ENCODE results near the gene CNTLN. TPM values are rescaled to one million over a fixed set of nuclear protein-coding genes. Genes with fewer than 3 reads are reported as not detected.

Gene CNTLN
- total and polyA plus RNA-seq, 2 of the 8 experiments (the other 6 are each of a cell fraction or from before 2014, with no cell fraction given) = 4.8 to 10.8 TPM

- no peak for FAIRE-seq
- Histone ChIP-seq H3K9me3 (ENCODE audit: insufficient read depth in 2 of 2, low read depth in 1 of 2, low read length in 1 of 2) (no peaks in the 10 kb centered on the region), H2BK15ac (ENCODE audit: low read length) (no peak overlapping the region)
Observed at GRCh38 chr9:17330097-17330496, 195.3 kb downstream of the CNTLN start.

More at GRCh38 chr9:17330097-17330496, 195.3 kb downstream of the CNTLN start:
- H2BK20ac ChIP-seq (ENCODE audit: low read length) = no peak overlapping the region
- H4K8ac ChIP-seq (ENCODE audit: extremely low read depth, insufficient read depth, low read length) = no peak overlapping the region
- no peaks in the 10 kb centered on the region for H3K36me3 ChIP-seq (ENCODE audit: control insufficient read depth in 2 of 4, insufficient read depth in 4 of 4, low read length in 3 of 4)
- no peak overlapping the region for H3K18ac ChIP-seq (ENCODE audit: extremely low read depth, low read length)
- no peak overlapping the region for H3K9ac ChIP-seq (replicated peaks in 1 of 4; ENCODE audit: extremely low read depth in 1 of 4, low read depth in 3 of 4, low read length in 3 of 4)
- no peaks in the 10 kb centered on the region for H3K79me2 ChIP-seq (ENCODE audit: control insufficient read depth in 1 of 2, insufficient read depth in 2 of 2, low read length in 2 of 2)
- H4K91ac ChIP-seq (replicated peaks; ENCODE audit: insufficient read length, low read length) = no peak overlapping the region
- CTCF ChIA-PET (ENCODE audit: partially characterized antibody) = no interaction called here
- H3K79me1 ChIP-seq (ENCODE audit: low read depth, low read length) = no peaks in the 10 kb centered on the region
- H3K27me3 ChIP-seq (replicated peaks in 1 of 4; ENCODE audit: control insufficient read depth in 3 of 4, extremely low read depth in 1 of 4, insufficient read depth in 3 of 4, low read length in 3 of 4) = no peaks in the 10 kb centered on the region
- H3K4me2 ChIP-seq (ENCODE audit: insufficient read depth in 1 of 2, low read depth in 2 of 2, low read length in 2 of 2) = no peak overlapping the region
- no peak overlapping the region for H2BK120ac ChIP-seq (replicated peaks; ENCODE audit: low read depth, low read length)
- no peak overlapping the region for H3K27ac ChIP-seq (ENCODE audit: low read depth, low read length)
- H2AFZ ChIP-seq (ENCODE audit: low read length) = no peak overlapping the region
- no peaks in the 10 kb centered on the region for H4K20me1 ChIP-seq (replicated peaks in 1 of 2; ENCODE audit: control insufficient read depth in 1 of 2, insufficient read depth in 2 of 2, low read length in 2 of 2)
- no peak overlapping the region for H2BK5ac ChIP-seq (ENCODE audit: low read depth, low read length)
- TF ChIP-seq CBX8 (IDR thresholded peaks at IDR 0.05; ENCODE audit: borderline replicate concordance, low read depth, low read length) (no peak), RBBP5 (IDR thresholded peaks at IDR 0.05; ENCODE audit: borderline replicate concordance, low read depth, low read length) (no peak), SAP30 (IDR thresholded peaks at IDR 0.05; ENCODE audit: insufficient read depth, insufficient replicate concordance, low read length) (no peak), SUZ12 (IDR thresholded peaks at IDR 0.05; ENCODE audit: low read length) (no peak), TAF7 (optimal IDR thresholded peaks at IDR 0.05; ENCODE audit: borderline replicate concordance, low read depth, low read length) (no peak), TBP (IDR thresholded peaks at IDR 0.05; ENCODE audit: low read depth, low read length) (no peak), NANOG (IDR thresholded peaks at IDR 0.05; ENCODE audit: insufficient read depth, low read depth, low read length, poor library complexity, severe bottlenecking) (no peak), KDM5A (IDR thresholded peaks at IDR 0.05; ENCODE audit: low read length) (no peak), MAFK (IDR thresholded peaks at IDR 0.05; ENCODE audit: low read depth, low read length) (no peak), TCF12 (IDR thresholded peaks at IDR 0.05; ENCODE audit: low read depth, low read length) (no peak), POU5F1 (IDR thresholded peaks at IDR 0.05; ENCODE audit: low read depth, low read length) (no peak), BCL11A (IDR thresholded peaks at IDR 0.05; ENCODE audit: low read depth in 2 of 2, low read length in 2 of 2) (no peak), CEBPB (IDR thresholded peaks at IDR 0.05; ENCODE audit: low read depth, low read length) (no peak), JUND (IDR thresholded peaks at IDR 0.05; ENCODE audit: low read length) (no peak), SP4 (IDR thresholded peaks at IDR 0.05; ENCODE audit: low read length) (no peak), NRF1 (IDR thresholded peaks at IDR 0.05; ENCODE audit: low read depth, low read length) (no peak)
- H2AK5ac ChIP-seq (ENCODE audit: low read depth, low read length) = no peak overlapping the region
- H3K4ac ChIP-seq (replicated peaks; ENCODE audit: insufficient read length, low read depth, low read length) = no peak overlapping the region
- H2BK12ac ChIP-seq (ENCODE audit: low read depth, low read length) = no peak overlapping the region
- peaks cover 0 to 2% (median 0%) of the 10 kb centered on the region in 4 experiments; a peak in 2 of 7 replicates for H3K4me1 ChIP-seq (replicated peaks in 1 of 4; ENCODE audit: control insufficient read depth in 3 of 4, insufficient read depth in 4 of 4, low read length in 3 of 4)
- H3K23me2 ChIP-seq (ENCODE audit: low read depth, low read length) = no peaks in the 10 kb centered on the region; the same call in 1 of the 2 replicates
- no peak overlapping the region for H3K23ac ChIP-seq (ENCODE audit: insufficient read length)
- POLR2A ChIA-PET (ENCODE audit: partially characterized antibody) = no interaction called here
- H3K14ac ChIP-seq (ENCODE audit: insufficient read length) = no peak overlapping the region
- DNase-seq (ENCODE audit: low read depth in 1 of 2, low spot score in 2 of 2) = no peak
- no peak overlapping the region for H3K4me3 ChIP-seq (ENCODE audit: extremely low read depth in 1 of 4, insufficient read depth in 2 of 4, low read depth in 3 of 4, low read length in 4 of 4)
- H3K56ac ChIP-seq (replicated peaks; ENCODE audit: insufficient read length, low read depth, low read length) = no peak overlapping the region
- H4K5ac ChIP-seq (ENCODE audit: insufficient read length, low read depth, low read length) = no peak overlapping the region
